ENCODE data around the gene MYH7B. TPM values are rescaled to one million over a fixed set of nuclear protein-coding genes. Genes with fewer than 3 reads are reported as not detected.

MYH7B gene
- polyA plus RNA-seq, 2 donors, result 0.11 to 0.69 TPM

DNA sequence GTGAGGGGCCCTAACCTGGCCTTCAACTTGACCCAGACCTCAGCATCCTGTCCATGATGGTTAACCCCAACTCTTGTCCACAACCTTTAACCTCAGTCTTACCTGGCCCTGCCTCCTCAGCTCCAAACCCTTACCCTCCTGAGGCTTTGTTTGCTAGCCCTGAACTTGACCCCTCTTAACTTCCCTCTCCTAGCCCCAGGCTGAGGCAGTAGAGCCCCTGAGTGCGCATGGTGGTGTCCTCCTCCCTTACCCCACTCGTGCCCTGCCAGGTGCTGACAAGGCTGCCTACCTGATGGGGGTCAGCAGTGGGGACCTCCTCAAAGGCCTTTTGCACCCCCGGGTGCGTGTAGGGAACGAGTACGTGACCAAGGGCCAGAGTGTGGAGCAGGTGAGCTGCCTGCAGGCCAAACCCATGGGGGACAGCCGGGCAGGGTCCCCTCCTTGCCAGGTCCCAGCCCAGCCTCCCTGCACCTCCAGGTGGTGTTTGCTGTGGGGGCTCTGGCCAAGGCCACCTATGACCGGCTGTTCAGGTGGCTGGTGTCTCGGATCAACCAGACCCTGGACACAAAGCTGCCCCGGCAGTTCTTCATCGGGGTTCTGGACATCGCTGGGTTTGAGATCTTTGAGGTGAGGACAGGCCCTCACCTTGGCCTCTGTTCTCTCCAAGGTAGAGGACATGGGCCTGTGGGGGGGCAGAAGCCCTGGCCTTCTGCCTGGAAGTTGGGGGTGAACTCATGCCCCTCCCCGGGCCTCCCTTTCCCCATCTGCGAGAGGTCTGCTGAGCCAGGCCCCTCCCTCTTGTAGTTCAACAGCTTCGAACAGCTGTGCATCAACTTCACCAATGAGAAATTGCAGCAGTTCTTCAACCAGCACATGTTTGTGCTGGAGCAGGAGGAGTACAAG is 31.9 kb downstream of the MYH7B start:
- 66 to 70% methylated on average over 15 of the region's 15 CpGs for WGBS, 2 donors
- no peaks in the 10 kb centered on the region for H3K36me3 ChIP-seq (ENCODE audit: control insufficient read depth in 2 of 2, insufficient read depth in 2 of 2, low read length in 1 of 2)
- no peak overlapping the region for H3K27ac ChIP-seq (ENCODE audit: low read depth in 2 of 2, low read length in 1 of 2)

DNA sequence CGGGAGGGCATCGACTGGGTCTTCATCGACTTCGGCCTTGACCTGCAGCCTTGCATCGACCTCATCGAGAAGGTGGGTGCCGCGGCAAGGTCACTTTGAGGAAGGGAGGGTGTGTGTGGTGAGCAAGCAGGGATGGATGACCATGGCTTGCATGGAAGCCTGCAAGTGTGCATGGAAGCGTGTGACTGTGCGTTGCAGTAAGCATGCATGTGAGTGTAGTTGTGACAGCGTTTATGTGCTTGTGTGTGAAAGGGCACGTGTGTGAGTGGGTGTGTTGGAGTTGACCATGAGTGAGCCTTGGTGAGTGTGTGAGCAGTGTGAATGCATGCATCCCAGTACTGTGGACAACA is 32.5 kb downstream of the MYH7B start:
- no peak overlapping the region for H3K27ac ChIP-seq (ENCODE audit: low read depth in 2 of 2, low read length in 1 of 2)
- no peaks in the 10 kb centered on the region for H3K9me3 ChIP-seq (ENCODE audit: control insufficient read depth in 2 of 2, insufficient read depth in 1 of 2, low read depth in 1 of 2, low read length in 1 of 2)
- no peak overlapping the region for H3K4me3 ChIP-seq (ENCODE audit: low read depth in 1 of 2, low read length in 2 of 2)
- peaks cover 0 to 13% of the 10 kb centered on the region in 2 donors for H3K4me1 ChIP-seq (ENCODE audit: control insufficient read depth in 2 of 2, insufficient read depth in 2 of 2, low read length in 1 of 2)
- H3K27me3 ChIP-seq (ENCODE audit: control insufficient read depth in 1 of 2, insufficient read depth in 2 of 2, low read length in 2 of 2), result peaks cover 0 to 4% of the 10 kb centered on the region in 2 donors
- H3K36me3 ChIP-seq (ENCODE audit: control insufficient read depth in 2 of 2, insufficient read depth in 2 of 2, low read length in 1 of 2), result no peaks in the 10 kb centered on the region
- 71 to 74% methylated on average over 12 of the region's 12 CpGs for WGBS, 2 donors

More for the DNA sequence above, 31.9 kb downstream of the MYH7B start:
- Histone ChIP-seq H3K27me3 (ENCODE audit: control insufficient read depth in 1 of 2, insufficient read depth in 2 of 2, low read length in 2 of 2) (peaks cover 0 to 4% of the 10 kb centered on the region in 2 donors), H3K9me3 (ENCODE audit: control insufficient read depth in 2 of 2, insufficient read depth in 1 of 2, low read depth in 1 of 2, low read length in 1 of 2) (no peaks in the 10 kb centered on the region), H3K4me3 (ENCODE audit: low read depth in 1 of 2, low read length in 2 of 2) (no peak overlapping the region), H3K4me1 (ENCODE audit: control insufficient read depth in 2 of 2, insufficient read depth in 2 of 2, low read length in 1 of 2) (peaks cover 0 to 13% of the 10 kb centered on the region in 2 donors)

DNA sequence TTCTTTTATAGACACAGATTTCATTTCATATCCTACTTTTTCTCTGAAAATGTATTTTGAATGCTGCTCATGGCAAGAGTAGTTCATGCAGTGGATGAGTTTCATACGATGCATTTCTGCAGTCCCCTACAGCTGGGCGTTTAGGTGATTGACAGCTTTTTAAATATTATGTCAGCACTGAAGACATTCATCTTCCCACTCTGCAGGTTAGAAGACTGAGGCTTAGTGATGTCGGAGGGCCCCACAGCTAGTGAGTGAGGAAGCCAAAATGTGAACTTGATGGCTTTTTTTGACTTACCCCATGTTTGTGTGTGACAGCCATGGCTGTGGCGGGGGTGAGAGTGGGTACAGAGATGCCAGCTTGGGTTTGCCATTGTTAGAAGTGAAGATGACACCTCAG is 33.5 kb downstream of the MYH7B start:
- Histone ChIP-seq H3K27me3 (ENCODE audit: control insufficient read depth in 1 of 2, insufficient read depth in 2 of 2, low read length in 2 of 2) (no peaks in the 10 kb centered on the region), H3K36me3 (ENCODE audit: control insufficient read depth in 2 of 2, insufficient read depth in 2 of 2, low read length in 1 of 2) (peaks cover 0 to 7% of the 10 kb centered on the region in 2 donors), H3K4me1 (ENCODE audit: control insufficient read depth in 2 of 2, insufficient read depth in 2 of 2, low read length in 1 of 2) (peaks cover 0 to 10% of the 10 kb centered on the region in 2 donors), H3K27ac (ENCODE audit: low read depth in 2 of 2, low read length in 1 of 2) (no peak overlapping the region), H3K4me3 (ENCODE audit: low read depth in 1 of 2, low read length in 2 of 2) (no peak overlapping the region), H3K9me3 (ENCODE audit: control insufficient read depth in 2 of 2, insufficient read depth in 1 of 2, low read depth in 1 of 2, low read length in 1 of 2) (no peaks in the 10 kb centered on the region)
- 83 to 87% methylated on average over 4 of the region's 4 CpGs for WGBS, 2 donors

DNA sequence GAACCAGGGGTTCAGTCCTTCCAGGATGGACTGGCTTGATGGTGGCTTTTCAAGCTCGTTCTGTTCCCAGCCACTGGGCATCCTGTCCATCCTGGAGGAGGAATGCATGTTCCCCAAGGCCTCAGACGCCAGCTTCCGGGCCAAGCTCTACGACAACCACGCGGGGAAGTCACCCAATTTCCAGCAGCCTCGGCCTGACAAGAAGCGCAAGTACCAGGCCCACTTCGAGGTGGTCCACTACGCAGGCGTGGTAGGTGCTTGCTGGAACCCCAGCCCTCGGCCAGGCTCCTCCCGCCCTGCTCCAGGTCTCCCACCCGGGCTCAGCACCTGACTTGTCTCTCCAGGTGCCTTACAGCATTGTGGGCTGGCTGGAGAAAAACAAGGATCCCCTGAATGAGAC is 34.0 kb downstream of the MYH7B start:
- Histone ChIP-seq H3K36me3 (ENCODE audit: control insufficient read depth in 2 of 2, insufficient read depth in 2 of 2, low read length in 1 of 2) (peaks cover 0 to 12% of the 10 kb centered on the region in 2 donors), H3K9me3 (ENCODE audit: control insufficient read depth in 2 of 2, insufficient read depth in 1 of 2, low read depth in 1 of 2, low read length in 1 of 2) (no peaks in the 10 kb centered on the region), H3K4me1 (ENCODE audit: control insufficient read depth in 2 of 2, insufficient read depth in 2 of 2, low read length in 1 of 2) (peaks cover 0 to 10% of the 10 kb centered on the region in 2 donors), H3K27me3 (ENCODE audit: control insufficient read depth in 1 of 2, insufficient read depth in 2 of 2, low read length in 2 of 2) (no peaks in the 10 kb centered on the region), H3K27ac (ENCODE audit: low read depth in 2 of 2, low read length in 1 of 2) (no peak overlapping the region), H3K4me3 (ENCODE audit: low read depth in 1 of 2, low read length in 2 of 2) (no peak overlapping the region)
- 86 to 87% methylated on average over 14 of the region's 14 CpGs for WGBS, 2 donors

GRCh38 chr20:34990231-34990630 is 34.6 kb downstream of the MYH7B start:
- 64 to 72% methylated on average over 11 of the region's 11 CpGs for WGBS, 2 donors

GRCh38 chr20:34990661-34991214 is 35.1 kb downstream of the MYH7B start:
- Histone ChIP-seq H3K27ac (ENCODE audit: low read depth in 2 of 2, low read length in 1 of 2) (no peak overlapping the region), H3K27me3 (ENCODE audit: control insufficient read depth in 1 of 2, insufficient read depth in 2 of 2, low read length in 2 of 2) (no peaks in the 10 kb centered on the region), H3K4me1 (ENCODE audit: control insufficient read depth in 2 of 2, insufficient read depth in 2 of 2, low read length in 1 of 2) (peaks cover 0 to 6% of the 10 kb centered on the region in 2 donors), H3K9me3 (ENCODE audit: control insufficient read depth in 2 of 2, insufficient read depth in 1 of 2, low read depth in 1 of 2, low read length in 1 of 2) (no peaks in the 10 kb centered on the region), H3K4me3 (ENCODE audit: low read depth in 1 of 2, low read length in 2 of 2) (no peak overlapping the region), H3K36me3 (ENCODE audit: control insufficient read depth in 2 of 2, insufficient read depth in 2 of 2, low read length in 1 of 2) (peaks cover 0 to 23% of the 10 kb centered on the region in 2 donors)
- 81 to 86% methylated on average over 18 of the region's 18 CpGs for WGBS, 2 donors

More at GRCh38 chr20:34990231-34990630, 34.6 kb downstream of the MYH7B start:
- Histone ChIP-seq H3K36me3 (ENCODE audit: control insufficient read depth in 2 of 2, insufficient read depth in 2 of 2, low read length in 1 of 2) (peaks cover 0 to 18% of the 10 kb centered on the region in 2 donors), H3K27ac (ENCODE audit: low read depth in 2 of 2, low read length in 1 of 2) (no peak overlapping the region), H3K27me3 (ENCODE audit: control insufficient read depth in 1 of 2, insufficient read depth in 2 of 2, low read length in 2 of 2) (no peaks in the 10 kb centered on the region), H3K9me3 (ENCODE audit: control insufficient read depth in 2 of 2, insufficient read depth in 1 of 2, low read depth in 1 of 2, low read length in 1 of 2) (no peaks in the 10 kb centered on the region), H3K4me3 (ENCODE audit: low read depth in 1 of 2, low read length in 2 of 2) (no peak overlapping the region), H3K4me1 (ENCODE audit: control insufficient read depth in 2 of 2, insufficient read depth in 2 of 2, low read length in 1 of 2) (peaks cover 0 to 10% of the 10 kb centered on the region in 2 donors)

DNA sequence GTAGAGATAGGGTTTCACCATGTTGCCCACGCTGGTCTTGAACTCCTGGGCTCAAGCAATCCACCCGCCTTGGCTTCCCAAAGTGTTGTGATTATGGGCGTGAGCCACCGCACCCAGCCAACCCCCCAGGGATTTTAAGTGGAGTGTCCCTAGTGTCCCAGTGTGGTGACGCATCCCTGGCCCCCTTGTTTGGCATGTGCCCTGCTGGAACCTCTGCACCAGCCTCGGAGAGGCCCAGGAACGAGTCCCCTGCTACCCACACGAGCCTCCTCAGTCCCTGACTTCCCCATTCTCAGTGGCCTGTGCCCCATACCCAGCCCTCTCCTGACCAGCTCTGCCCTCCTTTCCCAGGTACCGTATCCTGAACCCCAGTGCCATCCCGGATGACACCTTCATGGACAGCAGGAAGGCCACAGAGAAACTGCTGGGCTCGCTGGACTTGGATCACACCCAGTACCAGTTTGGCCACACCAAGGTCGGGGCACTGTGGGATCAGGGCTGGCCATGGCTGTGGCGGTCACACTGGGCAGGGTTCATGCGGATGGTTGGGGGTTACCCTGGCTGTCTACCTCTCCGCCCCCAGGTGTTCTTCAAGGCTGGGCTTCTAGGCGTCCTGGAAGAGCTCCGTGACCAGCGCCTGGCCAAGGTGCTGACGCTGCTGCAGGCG is 37.2 kb downstream of the MYH7B start:
- no peak overlapping the region for H3K27ac ChIP-seq (ENCODE audit: low read depth in 2 of 2, low read length in 1 of 2)
- WGBS, 2 donors, result 94 to 96% methylated on average over 20 of the region's 20 CpGs

GRCh38 chr20:34993941-34994508 is 38.4 kb downstream of the MYH7B start:
- H3K36me3 ChIP-seq (ENCODE audit: control insufficient read depth in 2 of 2, insufficient read depth in 2 of 2, low read length in 1 of 2), result peaks cover 0 to 53% of the 10 kb centered on the region in 2 donors
- no peak overlapping the region for H3K27ac ChIP-seq (ENCODE audit: low read depth in 2 of 2, low read length in 1 of 2)
- H3K4me1 ChIP-seq (ENCODE audit: control insufficient read depth in 2 of 2, insufficient read depth in 2 of 2, low read length in 1 of 2), result peaks cover 0 to 2% of the 10 kb centered on the region in 2 donors
- no peaks in the 10 kb centered on the region for H3K9me3 ChIP-seq (ENCODE audit: control insufficient read depth in 2 of 2, insufficient read depth in 1 of 2, low read depth in 1 of 2, low read length in 1 of 2)
- no peak overlapping the region for H3K4me3 ChIP-seq (ENCODE audit: low read depth in 1 of 2, low read length in 2 of 2)
- H3K27me3 ChIP-seq (ENCODE audit: control insufficient read depth in 1 of 2, insufficient read depth in 2 of 2, low read length in 2 of 2), result no peaks in the 10 kb centered on the region
- 91 to 92% methylated on average over 22 of the region's 22 CpGs for WGBS, 2 donors

More for the DNA sequence above, 37.2 kb downstream of the MYH7B start:
- no peaks in the 10 kb centered on the region for H3K9me3 ChIP-seq (ENCODE audit: control insufficient read depth in 2 of 2, insufficient read depth in 1 of 2, low read depth in 1 of 2, low read length in 1 of 2)
- H3K4me3 ChIP-seq (ENCODE audit: low read depth in 1 of 2, low read length in 2 of 2), result no peak overlapping the region
- H3K4me1 ChIP-seq (ENCODE audit: control insufficient read depth in 2 of 2, insufficient read depth in 2 of 2, low read length in 1 of 2), result peaks cover 2 to 4% of the 10 kb centered on the region in 2 donors
- H3K27me3 ChIP-seq (ENCODE audit: control insufficient read depth in 1 of 2, insufficient read depth in 2 of 2, low read length in 2 of 2), result no peaks in the 10 kb centered on the region
- H3K36me3 ChIP-seq (ENCODE audit: control insufficient read depth in 2 of 2, insufficient read depth in 2 of 2, low read length in 1 of 2), result peaks cover 0 to 41% of the 10 kb centered on the region in 2 donors

DNA sequence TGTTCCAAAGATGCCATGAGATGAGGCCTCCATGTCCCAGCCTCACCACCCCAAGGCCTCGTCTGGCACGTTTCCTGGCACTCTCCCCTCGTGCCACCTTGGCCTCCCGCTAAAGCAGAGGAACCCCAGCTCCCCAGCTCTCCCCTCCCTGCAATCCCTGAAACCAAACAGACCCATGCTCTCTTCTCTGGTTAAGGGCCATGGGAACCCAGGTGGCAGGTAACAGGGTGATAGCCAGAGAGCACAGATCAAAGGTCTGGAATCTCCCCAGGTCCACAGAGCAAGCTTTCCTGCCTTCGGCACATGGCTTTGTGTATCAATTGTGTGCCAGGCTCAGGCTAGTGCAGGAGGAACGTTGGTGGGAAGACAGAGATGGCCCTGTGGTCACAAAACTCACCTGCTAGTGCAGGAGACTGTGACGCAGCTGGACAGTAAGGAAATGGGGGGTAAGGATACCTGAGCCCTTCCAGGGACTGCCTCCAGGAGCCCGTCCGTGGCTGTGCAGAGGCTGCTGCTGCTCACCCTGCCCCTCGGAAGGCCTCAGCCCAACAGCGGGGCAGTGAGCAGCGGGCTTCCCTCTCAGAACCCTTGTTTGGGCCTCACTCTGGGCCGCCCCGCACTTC is 39.0 kb downstream of the MYH7B start:
- Histone ChIP-seq H3K27ac (ENCODE audit: low read depth in 2 of 2, low read length in 1 of 2) (no peak overlapping the region), H3K27me3 (ENCODE audit: control insufficient read depth in 1 of 2, insufficient read depth in 2 of 2, low read length in 2 of 2) (no peaks in the 10 kb centered on the region), H3K4me1 (ENCODE audit: control insufficient read depth in 2 of 2, insufficient read depth in 2 of 2, low read length in 1 of 2) (peaks cover 0 to 2% of the 10 kb centered on the region in 2 donors), H3K36me3 (ENCODE audit: control insufficient read depth in 2 of 2, insufficient read depth in 2 of 2, low read length in 1 of 2) (peaks cover 3 to 57% of the 10 kb centered on the region in 2 donors), H3K9me3 (ENCODE audit: control insufficient read depth in 2 of 2, insufficient read depth in 1 of 2, low read depth in 1 of 2, low read length in 1 of 2) (no peaks in the 10 kb centered on the region), H3K4me3 (ENCODE audit: low read depth in 1 of 2, low read length in 2 of 2) (no peak overlapping the region)
- WGBS, 2 donors, result 73 to 80% methylated on average over 14 of the region's 14 CpGs
